Neural crest cell (in vitro differentiated cells): ENCODE measurements around the gene AKT2. TPM values are rescaled to one million over a fixed set of nuclear protein-coding genes. Genes with fewer than 3 reads are reported as not detected.
A peak's percentile ranks its signal among the peaks of the same experiment; 100 is the strongest.

Source experiments
- DNase-seq: peaks from one replicate; pipeline ENCODE4 v3.0.0; 2021; ENCODE audit warnings: low read depth, mixed read lengths, low spot score
- H3K27ac Mint-ChIP-seq: one replicate; pipeline ENCODE4 v1.8.0; 2021; ENCODE audit warnings: mild to moderate bottlenecking, mixed read lengths; ENCODE audit not compliant: unreplicated experiment
- H3K27me3 Mint-ChIP-seq: 2 replicates; pipeline ENCODE4 v1.8.0; 2021; ENCODE audit warnings: low read depth, mild to moderate bottlenecking, mixed read lengths
- H3K36me3 Mint-ChIP-seq: 2 replicates; pipeline ENCODE4 v1.8.0; 2021; ENCODE audit warnings: low read depth, mild to moderate bottlenecking, mixed read lengths
- H3K4me1 Mint-ChIP-seq: 2 replicates; pipeline ENCODE4 v1.8.0; 2021; ENCODE audit warnings: mixed read lengths
- H3K4me3 Mint-ChIP-seq: one replicate; pipeline ENCODE4 v1.8.0; 2021; ENCODE audit warnings: mild to moderate bottlenecking, mixed read lengths
- H3K9me3 Mint-ChIP-seq: 2 replicates; pipeline ENCODE4 v1.8.0; 2021; ENCODE audit warnings: mixed read lengths
- CTCF ChIP-seq: fragments of 200-600 bp; sonication (generic); conservative IDR thresholded peaks from 2 replicates; pipeline ENCODE4 v1.5.0; 2021; ENCODE audit warnings: antibody characterized with exemption, mild to moderate bottlenecking
- total RNA-seq: library from RNA; stranded (reverse); gene quantifications from 2 replicates; pipeline ENCODE4 v1.2.1, GENCODE V29; 2021

Gene AKT2
- total RNA-seq, 1 donor from 2014 or later: 147 TPM

GRCh38 chr19:40249201-40249600, 35.9 kb downstream of the AKT2 start:
- no peak for DNase-seq
- TF ChIP-seq CTCF: no peak
- peaks cover 2% of the 10 kb centered on the region for H3K36me3 Mint-ChIP-seq
- H3K9me3 Mint-ChIP-seq: no peaks in the 10 kb centered on the region
- H3K4me1 Mint-ChIP-seq: peaks cover 16% of the 10 kb centered on the region
- H3K27ac Mint-ChIP-seq: no peak overlapping the region
- H3K27me3 Mint-ChIP-seq: no peaks in the 10 kb centered on the region
- H3K4me3 Mint-ChIP-seq: no peak overlapping the region

DNA sequence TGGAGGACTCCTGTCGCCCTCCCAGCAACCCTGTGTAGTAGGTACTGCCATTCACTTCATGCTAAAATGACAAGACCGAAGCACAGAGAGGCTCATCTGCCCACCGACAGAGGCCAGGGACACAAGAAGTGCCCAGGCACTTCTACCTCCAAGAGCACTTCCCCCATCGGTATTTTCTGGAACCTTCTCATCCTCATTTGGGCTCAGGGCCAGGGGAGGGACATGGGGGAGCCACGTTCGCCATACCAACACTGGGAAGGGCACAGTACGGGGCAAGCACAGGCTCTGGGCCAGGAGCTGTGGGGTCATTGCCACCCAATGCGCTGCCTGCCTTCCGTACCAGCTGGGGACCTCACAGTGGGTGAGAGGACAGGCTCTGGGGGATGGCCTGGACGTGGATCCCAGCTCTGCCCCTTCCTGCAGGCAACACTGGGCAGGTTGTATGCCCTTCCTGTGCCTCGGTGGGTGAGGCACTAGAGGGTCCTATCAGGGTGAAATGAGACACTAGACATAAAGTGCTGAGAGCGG, 37.3 kb downstream of the AKT2 start:
- TF ChIP-seq CTCF: no peak
- no peak for DNase-seq
- Mint-ChIP-seq H3K27ac (peak overlapping the region; percentile 43), H3K9me3 (no peaks in the 10 kb centered on the region), H3K27me3 (no peaks in the 10 kb centered on the region), H3K36me3 (no peaks in the 10 kb centered on the region), H3K4me3 (no peak overlapping the region), H3K4me1 (peaks cover 11% of the 10 kb centered on the region)

GRCh38 chr19:40247178-40247577, 38.0 kb downstream of the AKT2 start:
- Mint-ChIP-seq H3K36me3 (no peaks in the 10 kb centered on the region), H3K4me1 (peaks cover 11% of the 10 kb centered on the region), H3K9me3 (no peaks in the 10 kb centered on the region), H3K27ac (no peak overlapping the region), H3K27me3 (no peaks in the 10 kb centered on the region), H3K4me3 (no peak overlapping the region)
- no peak for DNase-seq
- TF ChIP-seq CTCF: no peak

- Mint-ChIP-seq H3K4me3 (no peak overlapping the region), H3K27ac (no peak overlapping the region), H3K27me3 (no peaks in the 10 kb centered on the region), H3K36me3 (no peaks in the 10 kb centered on the region), H3K9me3 (no peaks in the 10 kb centered on the region), H3K4me1 (peaks cover 11% of the 10 kb centered on the region)
- DNase-seq: no peak
- no peak for TF ChIP-seq CTCF
Measured at GRCh38 chr19:40246292-40247073, 38.7 kb downstream of the AKT2 start.

GRCh38 chr19:40245506-40246128, 39.5 kb downstream of the AKT2 start:
- Mint-ChIP-seq H3K36me3 (no peaks in the 10 kb centered on the region), H3K27me3 (no peaks in the 10 kb centered on the region), H3K4me3 (no peak overlapping the region), H3K4me1 (peaks cover 11% of the 10 kb centered on the region), H3K9me3 (no peaks in the 10 kb centered on the region), H3K27ac (peak overlapping the region; percentile 27)
- DNase-seq: no peak
- no peak for TF ChIP-seq CTCF
